GM12878 (cell line): ENCODE results near the gene PSMD14. TPM values are rescaled to one million over a fixed set of nuclear protein-coding genes. Genes with fewer than 3 reads are reported as not detected.

Experiments
- ATAC-seq: fragments of 200-7000 bp; cut with Tn5 transposase; 3 replicates; pipeline ENCODE4 v1.9.1; 2020; ENCODE audit warnings: mild to moderate bottlenecking, moderate library complexity
- BruUV-seq: library from RNA; stranded (reverse); fragments of 400-500 nt; replicated peaks from 2 replicates; lab custom pipeline; 2021; lab: Mats Ljungman, UMichigan
- CTCF ChIA-PET: fragments of 300-600 bp; sonication (Branson Sonifier 250); formaldehyde crosslinking; extraction: SDS; loops from one replicate; lab custom pipeline; 2021; ENCODE audit warnings: inconsistent platforms; lab: Yijun Ruan, JAX
- POLR2A ChIA-PET: fragments of 350-600 bp; formaldehyde crosslinking; extraction: SDS; loops from one replicate; lab custom pipeline; 2021; ENCODE audit warnings: inconsistent platforms; lab: Charles Lee
- RAD21 ChIA-PET: fragments of 300-600 bp; sonication (Branson Sonifier 250); formaldehyde crosslinking; loops from one replicate; lab custom pipeline; 2023; ENCODE audit warnings: antibody characterized with exemption; ENCODE audit not compliant: unreplicated experiment; lab: Charles Lee
- SMC1A ChIA-PET: fragments of 300-600 bp; sonication (Branson Sonifier 250); formaldehyde crosslinking; loops from one replicate; lab custom pipeline; 2023; ENCODE audit not compliant: unreplicated experiment, uncharacterized antibody; lab: Charles Lee
- DNase-seq: peaks from one replicate; pipeline ENCODE4 v3.0.0-alpha.2; 2011; ENCODE audit warnings: low read depth, low spot score
- FAIRE-seq: peaks from 3 replicates; lab custom pipeline; 2011; peaks lifted over from hg19 to GRCh38; lab: Jason Lieb, UNC
- H2AFZ ChIP-seq: 2 replicates; pipeline ENCODE4 v1.6.0; 2011; ENCODE audit warnings: low read depth, low read length, control low read depth; ENCODE audit not compliant: control insufficient read depth
- H3K27ac ChIP-seq: 2 replicates; pipeline ENCODE4 v1.5.1; 2011; ENCODE audit warnings: control low read depth; ENCODE audit not compliant: control insufficient read depth, insufficient read depth
- H3K27me3 ChIP-seq, 2 experiments: replicated peaks in 1 of 2; 2 replicates each; pipeline versions ENCODE4 v1.6.0 to v1.6.1; 2011; ENCODE audit warnings: low read length in 1 of 2; ENCODE audit not compliant: control insufficient read depth in 2 of 2, insufficient read depth in 2 of 2
- H3K36me3 ChIP-seq, 2 experiments: 2 replicates each; pipeline ENCODE4 v1.5.1; 2011; ENCODE audit warnings: low read length in 1 of 2; ENCODE audit not compliant: control insufficient read depth in 2 of 2, insufficient read depth in 2 of 2
- H3K4me1 ChIP-seq: 2 replicates; pipeline ENCODE4 v1.6.1; 2011; ENCODE audit warnings: mild to moderate bottlenecking, low read length, moderate library complexity, mixed read lengths; ENCODE audit not compliant: control insufficient read depth, insufficient read depth
- H3K4me2 ChIP-seq: 2 replicates; pipeline ENCODE4 v1.6.0; 2011; ENCODE audit warnings: control low read depth; ENCODE audit not compliant: control insufficient read depth, insufficient read depth
- H3K4me3 ChIP-seq: fragments of 200-600 bp; sonication (generic); 2 replicates; pipeline ENCODE4 v1.5.1; 2016
- H3K79me2 ChIP-seq: 2 replicates; pipeline ENCODE4 v1.6.0; 2011; ENCODE audit warnings: low read length; ENCODE audit not compliant: control insufficient read depth, insufficient read depth
- H3K9ac ChIP-seq: 2 replicates; pipeline ENCODE4 v1.8.0; 2011; ENCODE audit warnings: low read length, control low read depth, mixed read lengths; ENCODE audit not compliant: control insufficient read depth, insufficient read depth
- H3K9me3 ChIP-seq: replicated peaks from 3 replicates; pipeline ENCODE4 v1.5.1; 2011; ENCODE audit warnings: mild to moderate bottlenecking, low read length; ENCODE audit not compliant: control insufficient read depth, insufficient read depth
- H4K20me1 ChIP-seq: 2 replicates; pipeline ENCODE4 v1.6.0; 2011; ENCODE audit not compliant: control insufficient read depth, insufficient read depth
- CREM ChIP-seq: IDR thresholded peaks from 2 replicates; pipeline ENCODE4 v1.6.1; 2014; ENCODE audit warnings: antibody characterized with exemption, low read depth
- FOXM1 ChIP-seq: IDR thresholded peaks from 2 replicates; pipeline ENCODE4 v1.6.1; 2012; ENCODE audit warnings: low read depth, mild to moderate bottlenecking, inconsistent platforms, low read length, moderate library complexity
- HCFC1 ChIP-seq: fragments of 150-350 bp; IDR thresholded peaks from 2 replicates; pipeline ENCODE4 v1.6.1; 2014; ENCODE audit warnings: low read length
- HDGF ChIP-seq: fragments of 450-650 bp; IDR thresholded peaks from 2 replicates; pipeline ENCODE4 v1.6.1; 2016; ENCODE audit warnings: antibody characterized with exemption
- KAT2A ChIP-seq: conservative IDR thresholded peaks from 2 replicates; pipeline ENCODE4 v1.6.1; 2011; ENCODE audit warnings: low read depth, low read length; ENCODE audit not compliant: control insufficient read depth
- NFYA ChIP-seq: IDR thresholded peaks from 2 replicates; pipeline ENCODE4 v1.6.1; 2011; ENCODE audit warnings: low read depth, mild to moderate bottlenecking, low read length, improper control_type of control experiment, borderline replicate concordance
- NRF1 ChIP-seq: conservative IDR thresholded peaks from 2 replicates; pipeline ENCODE4 v1.6.1; 2011; ENCODE audit warnings: mild to moderate bottlenecking, low read depth, low read length, improper control_type of control experiment
- POLR2AphosphoS5 ChIP-seq: IDR thresholded peaks from 2 replicates; pipeline ENCODE4 v1.6.1; 2011; ENCODE audit warnings: mild to moderate bottlenecking, low read length, inconsistent platforms
- RAD21 ChIP-seq: IDR thresholded peaks from 2 replicates; pipeline ENCODE4 v1.6.1; 2011; ENCODE audit warnings: mild to moderate bottlenecking, low read depth, low read length, moderate library complexity; ENCODE audit not compliant: insufficient read depth
- RUNX3 ChIP-seq: IDR thresholded peaks from 2 replicates; pipeline ENCODE4 v1.6.1; 2012; ENCODE audit warnings: low read length, inconsistent platforms
- SMARCA5 ChIP-seq: fragments of 450-650 bp; IDR thresholded peaks from 2 replicates; pipeline ENCODE4 v1.6.1; 2017; ENCODE audit warnings: mild to moderate bottlenecking
- TCF3 ChIP-seq: IDR thresholded peaks from 2 replicates; pipeline ENCODE4 v1.6.1; 2012; ENCODE audit warnings: low read depth, mild to moderate bottlenecking, low read length, borderline replicate concordance; ENCODE audit not compliant: insufficient read depth
- WGBS: methylation state at CpG from one replicate; pipeline ENCODE4 v1.1.6; 2016; ENCODE audit warnings: low lambda C conversion rate; ENCODE audit not compliant: insufficient replicate concordance, insufficient coverage; ENCODE audit errors: missing lambda C conversion rate; 5-methylcytosine and 5-hydroxymethylcytosine counted together
- in situ Hi-C: fragments of 300-500 bp; cut with MboI; formaldehyde crosslinking; loops from 9 replicates; pipeline ENCODE4 v1.14.3; 2018; ENCODE audit warnings: mixed read lengths
- intact Hi-C: fragments of 100-400 bp; cut with micrococcal nuclease; formaldehyde crosslinking; loops from one replicate; pipeline ENCODE4 v1.14.2; 2022; ENCODE audit not compliant: unreplicated experiment
- polyA plus RNA-seq, 11 experiments: library from polyadenylated mRNA; depleted of rRNA in 4 of 11; unstranded in 6 of 11; stranded (reverse) in 5 of 11; fragments of >200 nt; fragmentation: Nextera tagmentation in 4 of 11; fragmentation: Illumina TruSeq in 1 of 11; extraction: Ambion mirVana in 4 of 11; extraction: Trizol in 1 of 11; gene quantifications; 1 replicate in 1 of 11; 2 replicates in 10 of 11; pipeline versions ENCODE4 v1.2.1 to v1.2.3, GENCODE V29; 2011 to 2016; ENCODE audit warnings: inconsistent platforms in 2 of 11, missing spikeins in 2 of 11, low read depth in 1 of 11
- total RNA-seq, 4 experiments: library from RNA; depleted of rRNA in 3 of 4; stranded (reverse); fragments of >200 nt in 3 of 4; fragmentation: Illumina TruSeq in 1 of 4; extraction: Trizol in 1 of 4; gene quantifications; 2 replicates each; pipeline versions ENCODE4 v1.2.1 to v1.2.3, GENCODE V29; 2013 to 2021
- TF ChIP-seq, protein P1 (sequence below): IDR thresholded peaks from 2 replicates; pipeline ENCODE4 v1.6.1; 2011; ENCODE audit warnings: borderline replicate concordance, low read depth, mild to moderate bottlenecking, moderate library complexity, low read length; ENCODE audit not compliant: insufficient read depth, poor library complexity, severe bottlenecking

The PSMD14 gene
- total and polyA plus RNA-seq, 10 of the 15 experiments (the other 5 are each of a cell fraction or from before 2014, with no cell fraction given) = 70.5 to 253 (median 127) TPM

GRCh38 chr2:161316701-161317100 lies 8.5 kb downstream of the PSMD14 start (continued):
- no peak for TF ChIP-seq POLR2AphosphoS5

GRCh38 chr2:161321944-161322648 lies 13.9 kb downstream of the PSMD14 start:
- Histone ChIP-seq H3K4me2 (no peak overlapping the region), H3K4me1 (no peaks in the 10 kb centered on the region), H3K9ac (no peak overlapping the region), H3K4me3 (no peak overlapping the region), H3K79me2 (peaks cover 21% of the 10 kb centered on the region), H3K27me3 (no peaks in the 10 kb centered on the region), H4K20me1 (no peaks in the 10 kb centered on the region), H2AFZ (no peak overlapping the region), H3K27ac (no peak overlapping the region), H3K36me3 (peaks cover 2 to 13% of the 10 kb centered on the region in 2 experiments; a peak in 3 of 4 replicates), H3K9me3 (no peaks in the 10 kb centered on the region)
- ChIA-PET POLR2A (no interaction called here), CTCF (interaction anchor here (1.4 kb wide), 1 partner anchor 72 kb away, joined by 3 read pairs; no protein-coding TSS in a partner anchor), RAD21 (no interaction called here), SMC1A (no interaction called here)
- no peak for FAIRE-seq
- WGBS = 96% methylated on average over 6 of the region's 6 CpGs
- TF ChIP-seq HDGF (no peak), NFYA (no peak), SMARCA5 (no peak), HCFC1 (no peak), KAT2A (no peak), CREM (no peak), TCF3 (no peak), NRF1 (no peak), FOXM1 (no peak), RAD21 (no peak), RUNX3 (no peak)
- TF ChIP-seq, protein P1, sequence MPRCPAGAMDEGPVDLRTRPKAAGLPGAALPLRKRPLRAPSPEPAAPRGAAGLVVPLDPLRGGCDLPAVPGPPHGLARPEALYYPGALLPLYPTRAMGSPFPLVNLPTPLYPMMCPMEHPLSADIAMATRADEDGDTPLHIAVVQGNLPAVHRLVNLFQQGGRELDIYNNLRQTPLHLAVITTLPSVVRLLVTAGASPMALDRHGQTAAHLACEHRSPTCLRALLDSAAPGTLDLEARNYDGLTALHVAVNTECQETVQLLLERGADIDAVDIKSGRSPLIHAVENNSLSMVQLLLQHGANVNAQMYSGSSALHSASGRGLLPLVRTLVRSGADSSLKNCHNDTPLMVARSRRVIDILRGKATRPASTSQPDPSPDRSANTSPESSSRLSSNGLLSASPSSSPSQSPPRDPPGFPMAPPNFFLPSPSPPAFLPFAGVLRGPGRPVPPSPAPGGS = no peak
- in situ Hi-C loops (no loop called here), intact Hi-C loops (no loop called here)
- no peak for DNase-seq
- ATAC-seq = no peak
- BruUV-seq = no TSS peak
